ENCODE data around the gene HK2. TPM values are rescaled to one million over a fixed set of nuclear protein-coding genes. Genes with fewer than 3 reads are reported as not detected.
A peak's percentile ranks its signal among the peaks of the same experiment; 100 is the strongest.

HK2 gene
- total RNA-seq, 2 donors from 2014 or later: 18.5 to 84.5 TPM

- no peak overlapping the region for H3K27ac Mint-ChIP-seq
- no peak for ATAC-seq
- no peaks in the 10 kb centered on the region for H3K9me3 Mint-ChIP-seq
- DNase-seq (ENCODE audit: low spot score in 2 of 2): no peak
- peaks cover 10 to 26% of the 10 kb centered on the region in 2 donors for H3K36me3 Mint-ChIP-seq
These were observed 31.1 kb downstream of the HK2 start for GRCh38 chr2:74864728-74865722.

GRCh38 chr2:74865770-74866674, 32.1 kb downstream of the HK2 start:
- DNase-seq (ENCODE audit: low spot score in 2 of 2) (no peak), ATAC-seq (no peak)
- peak overlapping the region in 1 of 2 donors; percentile 87 for H3K27ac Mint-ChIP-seq
- peaks cover 10 to 19% of the 10 kb centered on the region in 2 donors for H3K36me3 Mint-ChIP-seq
- no peaks in the 10 kb centered on the region for H3K9me3 Mint-ChIP-seq

- Mint-ChIP-seq H3K27ac (no peak overlapping the region), H3K36me3 (peaks cover 10 to 21% of the 10 kb centered on the region in 2 donors), H3K9me3 (no peaks in the 10 kb centered on the region)
- no peak for ATAC-seq
- DNase-seq (ENCODE audit: low spot score in 2 of 2): no peak
These were observed 34.1 kb downstream of the HK2 start for GRCh38 chr2:74867841-74868658.

GRCh38 chr2:74869517-74869916, 35.6 kb downstream of the HK2 start:
- Mint-ChIP-seq H3K9me3 (no peaks in the 10 kb centered on the region), H3K36me3 (peaks cover 10 to 34% of the 10 kb centered on the region in 2 donors), H3K27ac (no peak overlapping the region)
- DNase-seq (ENCODE audit: low spot score in 2 of 2) (no peak), ATAC-seq (no peak)

- H3K9me3 Mint-ChIP-seq: no peaks in the 10 kb centered on the region
- no peak for DNase-seq (ENCODE audit: low spot score in 2 of 2)
- ATAC-seq: no peak
- H3K27ac Mint-ChIP-seq: peak overlapping the region in 1 of 2 donors; percentile 52
- peaks cover 11 to 36% of the 10 kb centered on the region in 2 donors for H3K36me3 Mint-ChIP-seq
These were observed 37.0 kb downstream of the HK2 start for GRCh38 chr2:74870951-74871350.

- no peak for DNase-seq (ENCODE audit: low spot score in 2 of 2)
- H3K36me3 Mint-ChIP-seq: peaks cover 15 to 39% of the 10 kb centered on the region in 2 donors
- peak overlapping the region in 1 of 2 donors; percentile 52 for H3K27ac Mint-ChIP-seq
- ATAC-seq: no peak
- no peaks in the 10 kb centered on the region for H3K9me3 Mint-ChIP-seq
These were observed 37.5 kb downstream of the HK2 start for GRCh38 chr2:74871414-74871813.

GRCh38 chr2:74872389-74872836, 38.5 kb downstream of the HK2 start:
- Mint-ChIP-seq H3K27ac (no peak overlapping the region), H3K36me3 (peaks cover 20 to 39% of the 10 kb centered on the region in 2 donors), H3K9me3 (no peaks in the 10 kb centered on the region)
- ATAC-seq (no peak), DNase-seq (ENCODE audit: low spot score in 2 of 2) (no peak)

GRCh38 chr2:74873012-74873665, 39.2 kb downstream of the HK2 start:
- Mint-ChIP-seq H3K9me3 (no peaks in the 10 kb centered on the region), H3K27ac (peak overlapping the region in 1 of 2 donors; percentile 55), H3K36me3 (peaks cover 20 to 37% of the 10 kb centered on the region in 2 donors)
- DNase-seq (ENCODE audit: low spot score in 2 of 2) (no peak), ATAC-seq (no peak)

- no peak for ATAC-seq
These were observed 40.0 kb downstream of the HK2 start for GRCh38 chr2:74873678-74874640.

GRCh38 chr2:74876081-74876886, 42.4 kb downstream of the HK2 start:
- H3K27ac Mint-ChIP-seq: peak overlapping the region in 1 of 2 donors; percentile 18
- ATAC-seq (peak; percentile 62 to 87), DNase-seq (ENCODE audit: low spot score in 2 of 2) (peak in 1 of 2 donors; percentile 45)
- H3K9me3 Mint-ChIP-seq: no peaks in the 10 kb centered on the region
- peaks cover 19 to 45% of the 10 kb centered on the region in 2 donors for H3K36me3 Mint-ChIP-seq

More at GRCh38 chr2:74873678-74874640, 40.0 kb downstream of the HK2 start:
- Mint-ChIP-seq H3K27ac (peak overlapping the region in 1 of 2 donors; percentile 63), H3K9me3 (no peaks in the 10 kb centered on the region), H3K36me3 (peaks cover 12 to 35% of the 10 kb centered on the region in 2 donors)
- no peak for DNase-seq (ENCODE audit: low spot score in 2 of 2)

- DNase-seq (ENCODE audit: low spot score in 2 of 2) (no peak), ATAC-seq (no peak)
- Mint-ChIP-seq H3K36me3 (peaks cover 19 to 45% of the 10 kb centered on the region in 2 donors), H3K9me3 (no peaks in the 10 kb centered on the region), H3K27ac (peak overlapping the region in 1 of 2 donors; percentile 65)
These were observed 43.4 kb downstream of the HK2 start for GRCh38 chr2:74877376-74877775.

GRCh38 chr2:74877781-74878433, 44.0 kb downstream of the HK2 start:
- no peak for ATAC-seq
- no peaks in the 10 kb centered on the region for H3K9me3 Mint-ChIP-seq
- H3K36me3 Mint-ChIP-seq: peaks cover 21 to 47% of the 10 kb centered on the region in 2 donors
- no peak for DNase-seq (ENCODE audit: low spot score in 2 of 2)
- H3K27ac Mint-ChIP-seq: no peak overlapping the region

GRCh38 chr2:74878551-74878950, 44.6 kb downstream of the HK2 start:
- DNase-seq (ENCODE audit: low spot score in 2 of 2) (no peak), ATAC-seq (no peak)
- peaks cover 25 to 44% of the 10 kb centered on the region in 2 donors for H3K36me3 Mint-ChIP-seq
- H3K9me3 Mint-ChIP-seq: no peaks in the 10 kb centered on the region
- H3K27ac Mint-ChIP-seq: no peak overlapping the region
